ENCODE data around the gene ACVR2B. TPM values are rescaled to one million over a fixed set of nuclear protein-coding genes. Genes with fewer than 3 reads are reported as not detected.

ACVR2B gene
- total and polyA plus RNA-seq, 10 of the 15 experiments (the other 5 are each of a cell fraction or from before 2014, with no cell fraction given) = 0.27 to 2.9 (median 1.0) TPM

DNA sequence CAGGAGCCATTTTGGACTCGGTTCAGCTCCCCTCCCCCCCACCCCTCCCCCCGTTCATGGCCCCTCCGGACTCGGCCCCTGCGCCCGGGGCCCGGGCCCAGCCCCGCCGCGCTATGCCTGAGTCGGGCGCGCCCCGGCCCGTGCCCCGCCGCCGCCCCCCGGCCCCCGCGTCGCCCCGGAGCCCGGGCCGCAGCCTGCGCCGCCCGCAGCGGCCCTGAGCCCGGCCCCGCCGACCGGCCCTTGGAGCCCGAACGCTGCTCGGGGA lies 155 bp downstream of the ACVR2B start:
- Histone ChIP-seq H3K9ac (ENCODE audit: control insufficient read depth, insufficient read depth, low read length) (peak overlapping the region; percentile 67; the same call in 1 of the 2 replicates), H3K4me3 (peak overlapping the region; percentile 64; the same call in 1 of the 2 replicates), H3K4me2 (ENCODE audit: control insufficient read depth, insufficient read depth) (peak overlapping the region; percentile 99; the same call in 1 of the 2 replicates), H3K9me3 (replicated peaks; ENCODE audit: control insufficient read depth, insufficient read depth, low read length) (no peaks in the 10 kb centered on the region; the same call in 2 of the 3 replicates), H3K36me3 (ENCODE audit: control insufficient read depth in 2 of 2, insufficient read depth in 2 of 2, low read length in 1 of 2) (no peaks in the 10 kb centered on the region), H3K27me3 (replicated peaks in 1 of 2; ENCODE audit: control insufficient read depth in 2 of 2, insufficient read depth in 2 of 2, low read length in 1 of 2) (no peaks in the 10 kb centered on the region; a peak in 1 of 4 replicates), H3K27ac (ENCODE audit: control insufficient read depth, insufficient read depth) (no peak overlapping the region; the same call in 1 of the 2 replicates), H3K79me2 (ENCODE audit: control insufficient read depth, insufficient read depth, low read length) (no peaks in the 10 kb centered on the region; the same call in 1 of the 2 replicates), H2AFZ (ENCODE audit: control insufficient read depth, low read depth, low read length) (peak overlapping the region; percentile 74), H4K20me1 (ENCODE audit: control insufficient read depth, insufficient read depth) (peaks cover 4% of the 10 kb centered on the region; the same call in 1 of the 2 replicates), H3K4me1 (ENCODE audit: control insufficient read depth, insufficient read depth, low read length) (peaks cover 15% of the 10 kb centered on the region)
- intact Hi-C loops (cut with micrococcal nuclease; ENCODE audit: unreplicated experiment) = no loop called here
- FAIRE-seq (no peak), ATAC-seq (no peak), DNase-seq (ENCODE audit: low read depth, low spot score) (no peak)
- ChIA-PET POLR2A (no interaction called here), RAD21 (ENCODE audit: unreplicated experiment) (no interaction called here), CTCF (no interaction called here), SMC1A (ENCODE audit: uncharacterized antibody, unreplicated experiment) (no interaction called here)
- no TSS peak for BruUV-seq (replicated peaks)
- in situ Hi-C loops (cut with MboI) = no loop called here
- WGBS (ENCODE audit: insufficient coverage, insufficient replicate concordance, low lambda C conversion rate, missing lambda C conversion rate) = no CpG with 5 or more reads among the region's 36 CpGs
- TF ChIP-seq CBFB (IDR thresholded peaks at IDR 0.05; ENCODE audit: low read depth) (no peak), TBL1XR1 (IDR thresholded peaks at IDR 0.05; ENCODE audit: low read depth, low read length) (no peak), SUPT20H (IDR thresholded peaks at IDR 0.05; ENCODE audit: borderline replicate concordance, control insufficient read depth, low read depth, low read length) (no peak), SPI1 (IDR thresholded peaks at IDR 0.05; ENCODE audit: borderline replicate concordance, insufficient read depth, low read depth, low read length) (no peak), FOXM1 (IDR thresholded peaks at IDR 0.05; ENCODE audit: low read depth, low read length) (no peak), LARP7 (IDR thresholded peaks at IDR 0.05) (no peak), POLR2AphosphoS2 (IDR thresholded peaks at IDR 0.05; ENCODE audit: low read depth, low read length) (no peak), TARDBP (IDR thresholded peaks at IDR 0.05; ENCODE audit: borderline replicate concordance) (no peak), ESRRA (IDR thresholded peaks at IDR 0.05; ENCODE audit: low read length) (no peak), CREM (IDR thresholded peaks at IDR 0.05; ENCODE audit: low read depth) (no peak), CBX3 (IDR thresholded peaks at IDR 0.05; ENCODE audit: borderline replicate concordance, low read depth) (no peak), DPF2 (IDR thresholded peaks at IDR 0.05) (no peak), KAT2A (conservative IDR thresholded peaks at IDR 0.05; ENCODE audit: control insufficient read depth, low read depth, low read length) (no peak), MYB (IDR thresholded peaks at IDR 0.05; ENCODE audit: borderline replicate concordance, low read depth, low read length) (no peak), ZNF217 (IDR thresholded peaks at IDR 0.05) (no peak)
